CD4-positive, alpha-beta T cell (primary cell): ENCODE results near the gene EPM2A. TPM values are rescaled to one million over a fixed set of nuclear protein-coding genes. Genes with fewer than 3 reads are reported as not detected.

ENCODE experiments used
- ATAC-seq: fragments of 200-7000 bp; cut with Tn5 transposase; one replicate; pipeline ENCODE4 v1.10.0; 2022; ENCODE audit warnings: mild to moderate bottlenecking; ENCODE audit not compliant: poor library complexity
- CTCF ChIA-PET: fragments of 350-600 bp; sonication (Branson Sonifier 250); formaldehyde crosslinking; loops from one replicate; lab custom pipeline; 2021; ENCODE audit warnings: antibody characterized with exemption, inconsistent platforms; lab: Charles Lee
- POLR2A ChIA-PET: fragments of 350-600 bp; sonication (Branson Sonifier 250); formaldehyde crosslinking; loops from one replicate; lab custom pipeline; 2021; ENCODE audit warnings: antibody characterized with exemption, inconsistent platforms; lab: Charles Lee
- DNase-seq, 14 experiments: peaks; one replicate each; pipeline ENCODE4 v3.0.0-alpha.2; 2013 to 2020; ENCODE audit warnings: mixed read lengths in 2 of 14
- H3K27ac ChIP-seq, 2 donors: one replicate each; pipeline versions ENCODE4 v1.5.1 to v1.7.0; 2013; ENCODE audit warnings: low read length in 2 of 2, low read depth in 1 of 2, mild to moderate bottlenecking in 1 of 2
- H3K27me3 ChIP-seq, 2 experiments: 1 replicate in 1 of 2; 2 replicates in 1 of 2; pipeline versions ENCODE4 v1.6.1 to v1.7.0; 2013; ENCODE audit warnings: low read length in 2 of 2, control low read depth in 1 of 2, mild to moderate bottlenecking in 1 of 2, moderate library complexity in 1 of 2; ENCODE audit not compliant: insufficient read depth in 2 of 2, control insufficient read depth in 1 of 2
- H3K36me3 ChIP-seq: one replicate; pipeline ENCODE4 v1.6.1; 2013; ENCODE audit warnings: low read length, control low read depth; ENCODE audit not compliant: insufficient read depth
- H3K4me1 ChIP-seq: one replicate; pipeline ENCODE4 v1.6.1; 2013; ENCODE audit warnings: low read length, control low read depth; ENCODE audit not compliant: insufficient read depth
- H3K4me3 ChIP-seq: one replicate; pipeline ENCODE4 v1.5.1; 2013; ENCODE audit warnings: mild to moderate bottlenecking, low read length, moderate library complexity
- H3K9me3 ChIP-seq, 2 experiments: 1 replicate in 1 of 2; 2 replicates in 1 of 2; pipeline versions ENCODE4 v1.6.1 to v1.7.0; 2013; ENCODE audit warnings: low read length in 2 of 2, mild to moderate bottlenecking in 2 of 2, control low read depth in 1 of 2, moderate library complexity in 1 of 2; ENCODE audit not compliant: control insufficient read depth in 1 of 2, insufficient read depth in 1 of 2
- H3K27ac Mint-ChIP-seq: one replicate; pipeline ENCODE4 v1.8.0; 2020; ENCODE audit warnings: mixed read lengths
- H3K27me3 Mint-ChIP-seq: one replicate; pipeline ENCODE4 v1.8.0; 2021; ENCODE audit warnings: mixed read lengths
- H3K36me3 Mint-ChIP-seq: one replicate; pipeline ENCODE4 v1.8.0; 2021; ENCODE audit warnings: low read depth, mixed read lengths
- H3K4me1 Mint-ChIP-seq: one replicate; pipeline ENCODE4 v1.8.0; 2021; ENCODE audit warnings: low read depth, mixed read lengths
- H3K4me3 Mint-ChIP-seq: one replicate; pipeline ENCODE4 v1.8.0; 2020; ENCODE audit warnings: mild to moderate bottlenecking, mixed read lengths
- H3K9me3 Mint-ChIP-seq: one replicate; pipeline ENCODE4 v1.8.0; 2020; ENCODE audit warnings: mixed read lengths
- intact Hi-C, 2 experiments: fragments of 100-400 bp; cut with DNase I in 1 of 2; cut with micrococcal nuclease in 1 of 2; formaldehyde crosslinking; loops; one replicate each; pipeline versions ENCODE4 v1.15.1 to v1.9.0; 2023 to 2025; cut with DNase I, micrococcal nuclease
- total RNA-seq, 174 experiments: library from RNA in 2 of 174; stranded (reverse) in 2 of 174; gene quantifications; one replicate each; pipeline ENCODE4 v1.2.3 and lab custom pipeline; 2021 to 2026
- TF ChIP-seq, protein P1 (sequence below): fragments of 200-600 bp; IDR thresholded peaks from one replicate; pipeline ENCODE4 v1.8.0; 2022; ENCODE audit warnings: antibody characterized with exemption, mild to moderate bottlenecking

EPM2A gene
- total RNA-seq, 2 experiments from 2014 or later = 5.0 to 5.7 TPM

DNA sequence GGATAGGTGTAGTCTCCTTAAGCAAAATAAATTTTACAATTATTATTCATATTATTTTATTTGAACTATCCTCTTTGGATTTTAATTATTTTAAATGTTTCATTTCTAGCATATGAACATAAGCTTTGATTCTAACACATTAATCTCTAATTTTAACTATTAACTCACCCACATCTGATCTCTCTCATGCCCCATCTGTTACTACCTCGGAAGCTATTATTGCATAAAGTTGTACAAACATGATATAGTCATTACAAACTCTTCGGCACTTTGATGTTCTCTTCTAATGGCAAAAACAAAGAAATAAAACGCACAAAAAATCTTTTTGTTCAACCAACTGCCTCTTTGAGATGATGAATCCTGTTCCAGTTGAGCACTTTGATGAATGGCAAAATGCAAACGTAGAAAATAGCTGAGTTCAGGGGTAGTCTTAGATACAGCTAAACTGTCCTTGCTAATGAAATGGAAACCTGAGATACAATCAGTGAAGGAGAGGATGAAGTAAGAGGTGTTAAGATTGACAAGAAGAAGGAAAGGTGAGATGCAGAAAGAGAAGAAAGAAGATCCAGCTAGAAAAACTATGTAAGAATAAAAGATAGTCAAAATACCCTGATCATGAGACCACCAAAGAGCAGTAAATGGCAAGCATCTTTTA lies 41.1 kb downstream of the EPM2A start:
- H3K36me3 Mint-ChIP-seq = peaks cover 5% of the 10 kb centered on the region
- H3K27ac ChIP-seq = no peak overlapping the region
- no peaks in the 10 kb centered on the region for H3K27me3 Mint-ChIP-seq
- ATAC-seq (no peak), DNase-seq (no peak)
- ChIA-PET CTCF (interaction anchor here (1.2 kb wide), 1 partner anchor 8 kb away, joined by 3 read pairs; no protein-coding TSS in a partner anchor), POLR2A (no interaction called here)
- H3K4me1 ChIP-seq = no peaks in the 10 kb centered on the region
- no peak overlapping the region for H3K27ac Mint-ChIP-seq
- H3K4me1 Mint-ChIP-seq = no peaks in the 10 kb centered on the region
- H3K27me3 ChIP-seq = no peaks in the 10 kb centered on the region
- H3K9me3 ChIP-seq = peaks cover 0 to 6% of the 10 kb centered on the region in 2 experiments
- intact Hi-C loops = no loop called here
- no peak overlapping the region for H3K4me3 ChIP-seq
- TF ChIP-seq, protein P1, sequence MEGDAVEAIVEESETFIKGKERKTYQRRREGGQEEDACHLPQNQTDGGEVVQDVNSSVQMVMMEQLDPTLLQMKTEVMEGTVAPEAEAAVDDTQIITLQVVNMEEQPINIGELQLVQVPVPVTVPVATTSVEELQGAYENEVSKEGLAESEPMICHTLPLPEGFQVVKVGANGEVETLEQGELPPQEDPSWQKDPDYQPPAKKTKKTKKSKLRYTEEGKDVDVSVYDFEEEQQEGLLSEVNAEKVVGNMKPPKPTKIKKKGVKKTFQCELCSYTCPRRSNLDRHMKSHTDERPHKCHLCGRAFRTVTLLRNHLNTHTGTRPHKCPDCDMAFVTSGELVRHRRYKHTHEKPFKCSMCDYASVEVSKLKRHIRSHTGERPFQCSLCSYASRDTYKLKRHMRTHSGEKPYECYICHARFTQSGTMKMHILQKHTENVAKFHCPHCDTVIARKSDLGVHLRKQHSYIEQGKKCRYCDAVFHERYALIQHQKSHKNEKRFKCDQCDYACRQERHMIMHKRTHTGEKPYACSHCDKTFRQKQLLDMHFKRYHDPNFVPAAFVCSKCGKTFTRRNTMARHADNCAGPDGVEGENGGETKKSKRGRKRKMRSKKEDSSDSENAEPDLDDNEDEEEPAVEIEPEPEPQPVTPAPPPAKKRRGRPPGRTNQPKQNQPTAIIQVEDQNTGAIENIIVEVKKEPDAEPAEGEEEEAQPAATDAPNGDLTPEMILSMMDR = no peak
- H3K36me3 ChIP-seq = no peaks in the 10 kb centered on the region
- H3K9me3 Mint-ChIP-seq = peaks cover 3% of the 10 kb centered on the region
- no peak overlapping the region for H3K4me3 Mint-ChIP-seq

DNA sequence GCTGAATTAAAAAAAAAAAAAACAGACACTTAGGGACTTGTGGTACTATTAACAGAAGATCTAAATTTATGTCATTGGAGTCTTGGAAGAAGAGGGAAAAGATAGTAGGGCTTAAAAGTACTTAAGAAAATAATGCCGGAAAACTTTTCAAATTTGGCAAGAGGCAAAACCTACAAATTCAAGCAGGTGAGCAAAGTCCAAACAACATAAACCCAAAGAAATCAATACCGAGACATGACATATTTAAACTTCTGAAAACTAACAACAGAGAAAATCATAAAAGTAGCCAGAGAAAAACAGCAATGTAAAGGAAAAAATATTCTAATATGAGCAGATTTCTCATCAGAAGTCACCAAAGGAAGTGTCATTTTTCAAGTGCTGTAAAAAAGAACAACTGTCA lies 44.4 kb downstream of the EPM2A start:
- Histone ChIP-seq H3K36me3 (no peaks in the 10 kb centered on the region), H3K9me3 (no peaks in the 10 kb centered on the region), H3K4me1 (no peaks in the 10 kb centered on the region), H3K27ac (no peak overlapping the region), H3K27me3 (no peaks in the 10 kb centered on the region), H3K4me3 (no peak overlapping the region)
- H3K4me3 Mint-ChIP-seq = no peak overlapping the region
- H3K4me1 Mint-ChIP-seq = no peaks in the 10 kb centered on the region
- intact Hi-C loops = no loop called here
- ATAC-seq (no peak), DNase-seq (no peak)
- CTCF ChIA-PET = no interaction called here
- no peaks in the 10 kb centered on the region for H3K9me3 Mint-ChIP-seq
- no peak overlapping the region for H3K27ac Mint-ChIP-seq
- peaks cover 4% of the 10 kb centered on the region for H3K36me3 Mint-ChIP-seq
- no peaks in the 10 kb centered on the region for H3K27me3 Mint-ChIP-seq
- POLR2A ChIA-PET = no interaction called here
- TF ChIP-seq, protein P1 = no peak

DNA sequence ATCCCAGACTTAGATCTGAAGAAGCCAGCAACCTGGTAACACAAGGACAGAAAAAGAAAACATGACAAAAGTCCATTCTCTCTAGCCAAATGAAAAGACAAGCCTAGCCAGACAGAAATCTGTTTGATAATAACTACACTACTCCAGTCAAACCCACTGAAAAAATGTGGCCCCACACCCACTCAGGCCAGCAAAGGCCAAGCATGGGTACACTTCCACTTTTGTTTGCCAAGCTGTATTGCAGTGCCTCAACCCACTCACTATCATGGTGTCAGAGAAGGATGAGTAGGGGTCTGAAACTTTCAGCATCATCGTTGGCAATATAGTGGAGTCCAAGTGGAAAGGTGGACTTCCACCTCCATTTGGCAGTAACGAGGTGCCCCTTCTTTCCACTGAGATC lies 45.8 kb downstream of the EPM2A start:
- Mint-ChIP-seq H3K4me3 (no peak overlapping the region), H3K4me1 (no peaks in the 10 kb centered on the region), H3K27me3 (no peaks in the 10 kb centered on the region), H3K36me3 (peaks cover 16% of the 10 kb centered on the region), H3K9me3 (no peaks in the 10 kb centered on the region), H3K27ac (no peak overlapping the region)
- Histone ChIP-seq H3K4me1 (no peaks in the 10 kb centered on the region), H3K27me3 (no peaks in the 10 kb centered on the region), H3K9me3 (no peaks in the 10 kb centered on the region), H3K36me3 (no peaks in the 10 kb centered on the region), H3K4me3 (no peak overlapping the region), H3K27ac (no peak overlapping the region)
- TF ChIP-seq, protein P1 = no peak
- POLR2A ChIA-PET = no interaction called here
- DNase-seq (no peak), ATAC-seq (no peak)
- CTCF ChIA-PET = no interaction called here
- intact Hi-C loops = no loop called here
